GM19324 (cell line): ENCODE measurements around the gene EPS15.
"Not testable (repeated sequence)": the region's sequence is repeated elsewhere in the genome, so short reads cannot be mapped to it uniquely, and the experiment has no call there.

ENCODE experiments used
- ATAC-seq: cut with Tn5 transposase; IDR thresholded peaks from one replicate; pipeline ENCODE4 v1.9.1; 2021; ENCODE audit warnings: mild to moderate bottlenecking, moderate library complexity; ENCODE audit not compliant: unreplicated experiment, low FRiP score

Gene EPS15

DNA sequence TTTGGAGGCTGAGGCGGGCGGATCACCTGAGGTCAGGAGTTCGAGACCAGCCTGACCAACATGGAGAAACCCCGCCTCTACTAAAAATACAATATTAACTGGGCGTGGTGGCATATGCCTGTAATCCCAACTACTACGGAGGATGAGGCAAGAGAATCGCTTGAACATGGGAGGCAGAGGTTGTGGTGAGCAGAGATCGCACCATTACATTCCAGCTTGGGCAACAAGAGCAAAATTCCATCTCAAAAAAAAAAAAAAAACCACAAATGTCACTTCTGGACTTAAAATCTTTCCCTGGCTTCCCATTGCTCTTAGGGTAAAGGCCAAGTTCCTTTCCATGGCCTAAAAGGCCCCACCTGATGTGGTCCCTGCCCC is 194.1 kb downstream of the EPS15 start:
- ATAC-seq, result not testable (repeated sequence)

DNA sequence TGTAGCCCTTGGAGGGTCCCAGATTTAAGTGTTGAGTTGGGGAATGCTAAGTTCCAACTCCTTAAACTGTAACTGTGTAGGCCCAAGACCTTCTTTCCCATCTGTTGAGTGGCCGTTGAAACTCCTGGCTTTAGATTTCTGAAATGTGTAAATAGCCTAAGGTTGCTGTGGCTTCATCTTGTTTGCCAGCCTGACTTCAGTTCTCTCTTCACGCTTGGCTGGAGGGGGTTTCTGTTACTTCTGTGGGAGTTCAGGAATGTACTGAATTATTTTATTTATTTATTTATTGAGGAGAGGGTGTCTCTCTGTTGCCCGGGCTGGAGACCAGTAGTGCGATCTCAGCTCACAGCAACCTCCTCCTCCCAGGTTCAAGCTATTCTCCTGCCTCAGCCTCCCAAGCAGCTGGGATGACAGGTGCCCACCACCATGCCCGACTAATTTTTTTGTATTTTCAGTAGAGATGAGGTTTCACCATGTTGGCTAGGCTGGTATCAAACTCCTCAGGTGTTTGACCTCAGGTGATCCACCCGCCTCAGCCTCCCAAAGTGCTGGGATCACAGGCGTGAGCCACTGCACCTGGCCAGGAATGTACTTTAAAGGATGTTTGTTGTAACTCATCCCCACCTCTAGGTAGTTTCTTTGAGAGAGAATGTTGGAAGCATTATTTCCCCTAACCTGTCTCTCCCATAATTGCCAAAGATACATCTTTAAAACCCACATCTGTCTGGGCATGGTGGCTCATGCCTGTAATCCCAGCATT is 194.6 kb downstream of the EPS15 start:
- ATAC-seq, result no peak

- ATAC-seq, result no peak
Observed at GRCh38 chr1:51323778-51324177, 195.3 kb downstream of the EPS15 start.

- ATAC-seq, result no peak
Observed at GRCh38 chr1:51322417-51323101, 196.5 kb downstream of the EPS15 start.

- no peak for ATAC-seq
Observed at GRCh38 chr1:51321924-51322280, 197.2 kb downstream of the EPS15 start.

DNA sequence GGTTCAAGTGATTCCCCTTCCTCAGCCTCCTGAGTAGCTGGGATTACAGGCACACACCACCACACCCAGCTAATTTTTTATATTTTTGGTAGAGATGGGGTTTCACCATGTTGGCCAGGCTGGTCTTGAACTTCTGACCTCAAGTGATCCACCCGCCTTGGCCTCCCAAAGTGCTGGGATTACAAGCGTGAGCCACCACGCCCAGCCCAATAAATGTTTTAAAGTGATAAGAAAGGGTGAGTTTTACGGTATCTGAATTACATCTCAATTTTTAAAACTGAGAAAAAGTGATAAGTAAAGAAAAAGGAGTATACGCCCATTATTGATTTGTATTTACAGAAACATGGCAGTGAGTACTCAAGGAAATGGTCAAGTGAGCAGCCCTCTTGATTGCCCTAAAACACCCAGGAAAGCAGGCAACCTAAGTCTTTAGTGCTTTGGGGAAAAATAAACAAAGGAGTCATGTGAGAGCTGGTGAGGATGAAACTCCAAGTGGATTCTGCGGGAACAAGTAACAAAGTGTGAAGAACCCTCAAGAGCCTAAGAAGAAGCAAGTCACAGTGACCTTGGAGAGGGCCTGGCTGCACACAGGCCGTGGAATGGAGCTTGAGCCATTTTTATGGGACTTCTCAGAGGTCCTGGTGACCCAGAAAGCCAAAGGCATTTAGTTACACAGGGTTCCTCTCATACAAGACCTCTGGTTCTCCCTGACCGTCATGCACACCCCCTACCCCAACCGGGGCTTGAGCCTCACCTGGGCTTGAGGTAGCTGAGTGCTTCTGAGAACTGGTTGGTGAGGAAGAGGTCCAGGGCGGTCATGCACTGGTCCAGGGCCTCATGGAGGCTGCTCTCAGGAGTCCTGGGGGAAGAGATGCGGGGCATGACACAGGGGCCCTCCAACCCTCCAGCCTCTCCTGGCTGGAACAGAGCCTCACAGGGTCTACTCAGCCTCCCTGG is 197.8 kb downstream of the EPS15 start:
- no peak for ATAC-seq

DNA sequence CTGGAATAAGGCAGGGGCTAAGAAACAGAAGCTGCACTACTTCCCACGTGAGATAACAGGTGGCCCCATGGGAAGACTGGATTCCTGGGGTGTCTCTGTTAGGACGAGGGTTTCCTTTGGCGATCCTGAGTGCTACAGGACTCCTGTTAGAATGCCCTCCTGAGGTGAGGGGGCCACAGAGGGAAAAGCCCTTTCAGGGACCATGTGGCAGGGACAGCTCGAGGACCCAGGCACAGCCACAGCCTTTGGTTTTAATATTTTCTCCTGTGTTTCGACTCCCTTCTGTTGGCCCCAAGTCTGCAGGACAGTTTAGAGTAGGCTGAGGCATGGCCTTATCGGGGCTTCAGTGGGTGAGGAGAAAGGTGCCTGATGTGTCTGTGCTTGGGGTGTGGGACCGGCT is 201.3 kb downstream of the EPS15 start:
- ATAC-seq, result no peak

- no peak for ATAC-seq
Observed at GRCh38 chr1:51316846-51317120, 202.3 kb downstream of the EPS15 start.

DNA sequence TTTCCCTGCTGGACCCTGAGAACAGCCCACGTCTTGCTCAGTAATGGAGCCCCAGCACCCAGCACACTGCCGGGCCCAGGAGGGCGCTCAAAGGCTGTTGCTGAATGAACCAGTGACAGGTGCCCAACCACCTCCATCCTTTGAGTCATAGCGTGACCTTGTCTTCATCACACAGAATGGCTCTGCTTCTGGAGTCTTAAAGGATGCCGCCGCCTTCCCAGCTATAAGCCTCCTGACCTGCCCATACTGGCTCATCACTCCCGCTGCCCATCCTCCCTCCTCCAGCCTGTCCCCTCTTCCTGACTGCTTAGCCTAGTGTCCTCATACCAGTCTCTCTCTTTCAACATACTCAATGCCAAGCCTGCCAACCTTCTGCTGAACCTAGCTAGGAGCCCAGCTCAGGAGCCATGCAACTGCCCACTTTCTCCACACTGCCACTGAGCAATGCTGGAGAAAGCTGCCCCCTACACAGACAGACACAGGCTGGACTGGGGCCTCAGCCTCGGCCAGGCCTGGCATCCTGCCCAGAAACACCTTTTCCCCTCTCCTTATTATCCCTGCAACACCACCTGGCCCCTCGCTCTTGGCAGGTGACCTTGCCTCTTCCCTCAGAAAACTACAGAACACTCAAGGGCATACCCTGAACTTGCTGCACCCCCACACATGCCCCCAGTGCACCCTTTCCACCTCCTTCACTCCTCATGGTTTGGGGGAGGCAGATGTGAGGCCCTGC is 202.8 kb downstream of the EPS15 start:
- no peak for ATAC-seq

DNA sequence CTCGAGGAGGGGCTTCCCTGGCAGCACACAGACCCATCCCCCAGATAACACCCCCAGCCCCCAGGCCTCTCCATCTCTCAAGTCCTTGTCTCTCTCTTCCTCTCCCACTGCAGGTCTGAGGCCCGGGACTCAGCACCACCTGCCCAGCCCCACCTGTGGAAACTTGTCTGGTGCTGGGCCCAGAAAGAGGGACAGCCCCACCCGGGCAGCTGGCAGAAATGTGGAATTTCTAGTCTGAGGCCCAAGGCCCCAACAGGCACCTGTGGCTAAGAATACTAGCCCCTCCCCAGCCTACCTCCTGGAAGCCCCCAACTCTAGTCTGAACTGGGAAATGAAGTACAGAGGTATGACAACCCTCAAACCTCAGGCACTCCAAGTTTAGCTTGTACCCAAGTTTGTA is 204.1 kb downstream of the EPS15 start:
- no peak for ATAC-seq

DNA sequence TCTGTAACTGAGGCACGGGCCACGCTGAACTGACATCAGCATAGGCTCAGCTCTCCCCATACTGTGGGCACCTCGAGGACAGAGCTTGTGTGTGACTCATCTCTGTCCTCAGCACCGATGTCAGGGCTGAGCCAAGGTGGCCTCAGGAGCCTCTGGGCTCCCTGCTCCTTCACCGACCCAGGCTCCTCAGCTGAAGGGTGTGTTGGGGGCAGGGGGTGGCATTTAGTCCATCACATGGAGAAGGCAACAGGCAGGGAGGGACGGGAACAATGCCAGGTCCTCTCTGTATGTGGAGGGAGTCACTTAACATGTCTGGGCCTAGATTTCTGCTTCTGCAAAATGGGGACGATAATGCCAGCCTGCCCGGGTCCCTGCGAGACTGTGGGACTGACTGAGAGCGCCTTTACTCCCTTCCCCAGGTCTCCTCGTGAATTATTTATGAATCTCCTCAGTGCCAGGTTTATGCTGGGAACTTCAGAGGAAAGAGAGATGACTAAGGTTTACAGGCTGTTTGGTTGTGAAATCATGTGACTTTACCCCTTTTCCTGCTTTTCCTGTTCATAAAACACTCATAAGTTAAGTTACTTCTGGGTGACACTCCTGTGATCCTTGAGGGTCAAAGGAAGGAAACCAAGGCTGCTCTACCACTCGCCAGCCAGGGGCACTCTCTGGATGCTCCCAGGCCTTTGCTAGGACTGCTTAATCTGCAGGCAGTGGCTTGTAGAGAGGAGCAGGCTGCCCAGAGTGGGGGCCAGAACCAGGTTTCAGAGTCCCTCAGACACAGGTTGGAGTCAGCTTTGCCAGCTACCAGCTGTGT is 204.9 kb downstream of the EPS15 start:
- no peak for ATAC-seq

DNA sequence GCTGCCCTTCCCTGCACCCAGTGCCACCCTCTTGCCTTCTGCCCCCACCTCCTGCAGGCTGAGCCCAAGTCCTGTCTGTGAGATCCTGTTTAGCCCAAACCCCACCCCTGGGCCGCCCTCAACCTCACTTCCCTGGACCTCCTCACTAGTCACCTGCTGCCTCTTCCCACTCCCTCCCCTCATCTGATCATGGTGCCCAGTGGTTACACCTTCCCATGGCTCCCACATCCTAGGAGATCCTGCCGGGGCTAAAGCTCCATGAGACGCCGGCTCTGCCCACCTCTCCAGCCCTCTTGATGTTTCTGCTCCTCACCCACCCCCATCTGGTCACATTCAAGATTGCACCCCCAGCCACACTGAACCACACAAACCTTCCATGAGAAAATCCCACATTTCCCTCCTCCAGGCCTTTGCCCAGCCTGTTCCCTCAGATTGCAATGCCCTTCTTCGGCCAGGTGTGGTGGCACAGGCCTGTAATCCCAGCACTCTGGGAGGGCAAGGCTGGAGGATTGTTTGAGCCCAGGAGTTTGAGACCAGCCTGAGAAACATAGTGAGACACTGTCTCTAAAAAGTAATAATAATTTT is 205.7 kb downstream of the EPS15 start:
- no peak for ATAC-seq

- no peak for ATAC-seq
Observed at GRCh38 chr1:51312718-51313117, 206.3 kb downstream of the EPS15 start.

DNA sequence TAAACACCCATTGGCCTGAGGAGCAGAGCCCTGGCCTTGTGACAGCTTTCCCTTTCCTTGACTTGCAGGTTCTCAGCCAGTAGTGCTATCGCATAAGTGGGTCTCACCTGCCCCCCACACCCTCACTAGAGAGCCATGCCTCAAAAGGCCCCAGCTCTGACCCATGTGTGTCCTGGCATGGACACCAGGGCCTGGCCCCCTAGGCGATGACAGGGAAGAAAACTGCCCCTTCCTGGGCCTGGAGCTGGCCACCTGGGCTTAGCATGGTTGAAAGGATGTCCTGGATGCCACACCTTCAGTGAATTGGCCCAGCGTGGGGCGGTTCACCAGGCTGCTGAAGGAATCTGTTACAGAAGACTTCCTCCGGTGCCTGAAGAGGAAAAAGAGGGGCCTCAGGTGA is 207.2 kb downstream of the EPS15 start:
- no peak for ATAC-seq

DNA sequence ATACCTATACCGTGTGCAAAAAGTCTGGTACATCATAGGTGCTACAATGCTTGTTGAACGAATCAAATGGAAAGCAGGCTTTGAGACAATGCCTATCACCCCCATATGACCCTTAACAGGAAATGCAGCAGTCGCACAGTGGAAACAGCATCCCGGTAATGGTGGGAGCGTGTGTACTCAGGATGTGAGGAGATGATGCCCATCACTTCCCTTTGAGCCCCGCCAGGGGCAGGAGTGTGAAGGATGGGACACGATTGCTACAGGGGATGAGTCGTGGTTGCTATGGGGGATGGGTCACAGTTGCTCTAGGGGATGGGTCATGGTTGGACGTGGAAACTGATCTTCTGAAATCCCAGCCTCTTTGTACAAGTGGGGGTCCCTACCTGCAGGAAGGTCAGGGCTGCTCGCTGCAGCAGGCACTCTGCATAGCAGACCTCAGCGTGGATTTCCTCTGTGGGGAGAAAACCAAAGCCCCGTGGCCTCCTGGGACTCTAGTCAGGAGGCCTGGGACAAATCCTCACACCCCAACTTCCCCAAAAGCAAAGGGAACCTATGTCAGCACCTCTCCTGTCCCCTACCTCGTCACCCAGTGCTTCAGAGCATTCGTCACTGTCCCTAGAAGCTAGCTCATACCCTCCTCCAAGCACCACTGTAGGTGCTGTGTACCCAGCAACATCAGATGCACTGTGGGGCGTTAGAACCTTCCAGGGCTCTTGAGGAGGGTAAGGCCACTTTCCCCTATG is 208.0 kb downstream of the EPS15 start:
- no peak for ATAC-seq

DNA sequence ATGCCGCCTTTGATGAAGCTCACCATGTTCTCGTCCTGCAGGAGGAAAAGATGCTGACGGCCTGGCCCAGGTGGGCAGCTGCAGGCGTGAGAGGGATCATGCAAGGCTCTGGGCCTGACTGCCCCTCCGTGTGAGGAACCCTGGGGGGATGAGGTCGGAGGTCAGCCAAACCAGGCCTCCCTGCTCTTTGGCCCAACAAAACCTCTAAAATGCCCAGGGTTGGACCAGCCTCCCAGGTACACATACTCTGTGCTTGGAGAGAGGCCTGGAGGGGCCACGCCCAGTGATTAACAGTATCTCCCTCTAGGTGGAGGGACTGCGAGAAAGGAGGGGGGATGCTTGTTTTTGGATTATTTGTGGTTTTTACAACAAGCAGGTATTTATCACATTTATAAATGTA is 209.8 kb downstream of the EPS15 start:
- no peak for ATAC-seq

DNA sequence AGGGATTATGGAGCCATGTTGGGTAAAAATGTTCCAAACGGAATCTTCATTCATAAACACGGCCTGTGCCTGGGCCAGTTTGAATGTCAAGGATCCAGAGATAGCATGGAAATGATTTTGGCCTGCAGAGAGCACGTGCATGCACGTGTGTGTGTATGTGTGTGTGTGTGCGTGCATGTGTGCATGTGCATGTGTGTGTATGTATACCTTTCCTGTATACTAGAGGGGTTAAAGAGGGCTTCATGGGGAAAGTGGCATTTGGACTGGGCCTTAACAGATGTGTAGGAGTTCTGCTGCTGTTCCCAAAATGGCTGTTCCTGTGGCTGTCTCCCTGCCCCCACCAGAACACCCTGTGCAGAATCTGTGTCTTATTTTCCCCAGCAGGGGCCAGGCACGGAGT is 210.4 kb downstream of the EPS15 start:
- no peak for ATAC-seq

GRCh38 chr1:51306950-51307349 is 212.1 kb downstream of the EPS15 start:
- no peak for ATAC-seq

- no peak for ATAC-seq
Observed at GRCh38 chr1:51305371-51305823, 213.7 kb downstream of the EPS15 start.
